ENCODE measurements around the gene CXCL16. TPM values are rescaled to one million over a fixed set of nuclear protein-coding genes. Genes with fewer than 3 reads are reported as not detected.

Gene CXCL16
- total RNA-seq, 1 donor from 2014 or later = 2.2 TPM

GRCh38 chr17:4785311-4786105, 45.8 kb upstream of the CXCL16 start:
- Histone ChIP-seq H3K9me3 (ENCODE audit: insufficient read depth, low read depth, low read length) (no peaks in the 10 kb centered on the region), H3K36me3 (ENCODE audit: insufficient read depth, low read length) (no peaks in the 10 kb centered on the region), H4K20me1 (ENCODE audit: insufficient read depth, low read length) (no peaks in the 10 kb centered on the region), H3K4me1 (ENCODE audit: insufficient read depth, low read length) (peaks cover 20% of the 10 kb centered on the region), H3K4me3 (ENCODE audit: insufficient read depth, low read depth, low read length) (no peak overlapping the region), H3K27ac (ENCODE audit: low read depth, low read length) (no peak overlapping the region), H3K4me2 (ENCODE audit: low read length) (peak overlapping the region; percentile 64), H2AFZ (ENCODE audit: low read depth, low read length) (peak overlapping the region; percentile 52), H3K79me2 (ENCODE audit: insufficient read depth, low read length) (no peaks in the 10 kb centered on the region), H3K27me3 (ENCODE audit: insufficient read depth, low read length) (peaks cover 40% of the 10 kb centered on the region), H3K9ac (ENCODE audit: low read length) (no peak overlapping the region)
- Mint-ChIP-seq H3K27ac (ENCODE audit: unreplicated experiment) (no peak overlapping the region), H3K4me1 (ENCODE audit: low read depth, unreplicated experiment) (no peaks in the 10 kb centered on the region), H3K9me3 (ENCODE audit: unreplicated experiment) (no peaks in the 10 kb centered on the region), H3K4me3 (ENCODE audit: unreplicated experiment) (no peak overlapping the region), H3K27me3 (ENCODE audit: low read depth, unreplicated experiment) (peaks cover 16% of the 10 kb centered on the region), H3K36me3 (ENCODE audit: low read depth, unreplicated experiment) (no peaks in the 10 kb centered on the region)
- DNase-seq (ENCODE audit: low read depth) (no peak), FAIRE-seq (no peak)
- no peak for TF ChIP-seq CTCF (IDR thresholded peaks at IDR 0.05; ENCODE audit: insufficient read depth, low read depth, low read length)
- peak; percentile 94 for TF ChIP-seq EZH2 (IDR thresholded peaks at IDR 0.05; ENCODE audit: insufficient read depth, low read length)

- H3K36me3 Mint-ChIP-seq (ENCODE audit: low read depth, unreplicated experiment) = no peaks in the 10 kb centered on the region
- peak overlapping the region; percentile 52 for H2AFZ ChIP-seq (ENCODE audit: low read depth, low read length)
- TF ChIP-seq CTCF (IDR thresholded peaks at IDR 0.05; ENCODE audit: insufficient read depth, low read depth, low read length) = no peak
- TF ChIP-seq EZH2 (IDR thresholded peaks at IDR 0.05; ENCODE audit: insufficient read depth, low read length) = no peak
- no peaks in the 10 kb centered on the region for H3K9me3 ChIP-seq (ENCODE audit: insufficient read depth, low read depth, low read length)
- H3K9ac ChIP-seq (ENCODE audit: low read length) = no peak overlapping the region
- peaks cover 13% of the 10 kb centered on the region for H3K4me1 ChIP-seq (ENCODE audit: insufficient read depth, low read length)
- no peak overlapping the region for H3K4me3 Mint-ChIP-seq (ENCODE audit: unreplicated experiment)
- FAIRE-seq (no peak), DNase-seq (ENCODE audit: low read depth) (no peak)
- H3K4me2 ChIP-seq (ENCODE audit: low read length) = no peak overlapping the region
- no peak overlapping the region for H3K27ac Mint-ChIP-seq (ENCODE audit: unreplicated experiment)
- no peaks in the 10 kb centered on the region for H3K9me3 Mint-ChIP-seq (ENCODE audit: unreplicated experiment)
- no peak overlapping the region for H3K27ac ChIP-seq (ENCODE audit: low read depth, low read length)
- H3K27me3 Mint-ChIP-seq (ENCODE audit: low read depth, unreplicated experiment) = peaks cover 38% of the 10 kb centered on the region
- no peaks in the 10 kb centered on the region for H3K4me1 Mint-ChIP-seq (ENCODE audit: low read depth, unreplicated experiment)
- no peak overlapping the region for H3K4me3 ChIP-seq (ENCODE audit: insufficient read depth, low read depth, low read length)
- H3K79me2 ChIP-seq (ENCODE audit: insufficient read depth, low read length) = no peaks in the 10 kb centered on the region
- H3K27me3 ChIP-seq (ENCODE audit: insufficient read depth, low read length) = peaks cover 47% of the 10 kb centered on the region
- H3K36me3 ChIP-seq (ENCODE audit: insufficient read depth, low read length) = no peaks in the 10 kb centered on the region
- no peaks in the 10 kb centered on the region for H4K20me1 ChIP-seq (ENCODE audit: insufficient read depth, low read length)
Observed at GRCh38 chr17:4782652-4783051, 42.9 kb upstream of the CXCL16 start.

- Histone ChIP-seq H3K4me3 (ENCODE audit: insufficient read depth, low read depth, low read length) (no peak overlapping the region), H3K79me2 (ENCODE audit: insufficient read depth, low read length) (no peaks in the 10 kb centered on the region), H3K4me1 (ENCODE audit: insufficient read depth, low read length) (peaks cover 3% of the 10 kb centered on the region), H3K9me3 (ENCODE audit: insufficient read depth, low read depth, low read length) (no peaks in the 10 kb centered on the region), H3K9ac (ENCODE audit: low read length) (no peak overlapping the region), H3K36me3 (ENCODE audit: insufficient read depth, low read length) (no peaks in the 10 kb centered on the region), H3K27me3 (ENCODE audit: insufficient read depth, low read length) (peaks cover 35% of the 10 kb centered on the region), H2AFZ (ENCODE audit: low read depth, low read length) (no peak overlapping the region), H4K20me1 (ENCODE audit: insufficient read depth, low read length) (no peaks in the 10 kb centered on the region), H3K4me2 (ENCODE audit: low read length) (no peak overlapping the region), H3K27ac (ENCODE audit: low read depth, low read length) (no peak overlapping the region)
- H3K4me3 Mint-ChIP-seq (ENCODE audit: unreplicated experiment) = no peak overlapping the region
- FAIRE-seq (no peak), DNase-seq (ENCODE audit: low read depth) (no peak)
- no peaks in the 10 kb centered on the region for H3K36me3 Mint-ChIP-seq (ENCODE audit: low read depth, unreplicated experiment)
- H3K9me3 Mint-ChIP-seq (ENCODE audit: unreplicated experiment) = no peaks in the 10 kb centered on the region
- peaks cover 45% of the 10 kb centered on the region for H3K27me3 Mint-ChIP-seq (ENCODE audit: low read depth, unreplicated experiment)
- no peaks in the 10 kb centered on the region for H3K4me1 Mint-ChIP-seq (ENCODE audit: low read depth, unreplicated experiment)
- TF ChIP-seq CTCF (IDR thresholded peaks at IDR 0.05; ENCODE audit: insufficient read depth, low read depth, low read length) (no peak), EZH2 (IDR thresholded peaks at IDR 0.05; ENCODE audit: insufficient read depth, low read length) (no peak)
- H3K27ac Mint-ChIP-seq (ENCODE audit: unreplicated experiment) = no peak overlapping the region
Observed at GRCh38 chr17:4780325-4780955, 40.7 kb upstream of the CXCL16 start.

Data from astrocyte (in vitro differentiated cells and primary cell).